Measurements from ENCODE around the gene CNTLN. TPM values are rescaled to one million over a fixed set of nuclear protein-coding genes. Genes with fewer than 3 reads are reported as not detected.
"Not testable (repeated sequence)": the region's sequence is repeated elsewhere in the genome, so short reads cannot be mapped to it uniquely, and the experiment has no call there.

The CNTLN gene
- total RNA-seq, 4 donors from 2014 or later, result 3.0 to 7.6 (median 3.7) TPM

GRCh38 chr9:17389026-17389425 is 254.2 kb downstream of the CNTLN start:
- H3K27me3 ChIP-seq, result no peaks in the 10 kb centered on the region
- H3K4me1 ChIP-seq, result no peaks in the 10 kb centered on the region
- H3K4me3 ChIP-seq, result no peak overlapping the region
- TF ChIP-seq CTCF (IDR thresholded peaks at IDR 0.05) (no peak), POLR2AphosphoS5 (IDR thresholded peaks at IDR 0.05) (no peak), EP300 (IDR thresholded peaks at IDR 0.05) (no peak), POLR2A (IDR thresholded peaks at IDR 0.05) (no peak)
- 63% methylated on average over 1 of the region's 1 CpG for WGBS
- no peaks in the 10 kb centered on the region for H3K9me3 ChIP-seq
- no peak overlapping the region for H3K27ac ChIP-seq
- DNase-seq (ENCODE audit: low spot score in 2 of 2), result no peak
- no peaks in the 10 kb centered on the region for H3K36me3 ChIP-seq

- peaks cover 6% of the 10 kb centered on the region for H3K36me3 ChIP-seq
- no peak overlapping the region for H3K27ac ChIP-seq
- no peak for DNase-seq (ENCODE audit: low spot score in 2 of 2)
- no peak for TF ChIP-seq EP300 (IDR thresholded peaks at IDR 0.05)
- no peak for TF ChIP-seq POLR2A (IDR thresholded peaks at IDR 0.05)
- TF ChIP-seq CTCF (IDR thresholded peaks at IDR 0.05), result no peak
- TF ChIP-seq POLR2AphosphoS5 (IDR thresholded peaks at IDR 0.05), result no peak
- no peaks in the 10 kb centered on the region for H3K4me1 ChIP-seq
- no peak overlapping the region for H3K4me3 ChIP-seq
- no peaks in the 10 kb centered on the region for H3K9me3 ChIP-seq
- no peaks in the 10 kb centered on the region for H3K27me3 ChIP-seq
- 72% methylated on average over 7 of the region's 7 CpGs for WGBS
Observed at GRCh38 chr9:17394881-17395510, 260.2 kb downstream of the CNTLN start.

GRCh38 chr9:17397166-17397728 is 262.4 kb downstream of the CNTLN start:
- H3K4me1 ChIP-seq; H3K4me3 ChIP-seq; H3K9me3 ChIP-seq; H3K36me3 ChIP-seq; H3K27ac ChIP-seq; DNase-seq (ENCODE audit: low spot score in 2 of 2); H3K27me3 ChIP-seq: not testable (repeated sequence)
- WGBS, result 87% methylated on average over 7 of the region's 7 CpGs

- no peak for DNase-seq (ENCODE audit: low spot score in 2 of 2)
- Histone ChIP-seq H3K4me1 (no peaks in the 10 kb centered on the region), H3K36me3 (peaks cover 6% of the 10 kb centered on the region), H3K4me3 (no peak overlapping the region), H3K9me3 (no peaks in the 10 kb centered on the region), H3K27me3 (no peaks in the 10 kb centered on the region), H3K27ac (no peak overlapping the region)
- 79% methylated on average over 2 of the region's 2 CpGs for WGBS
- TF ChIP-seq EP300 (IDR thresholded peaks at IDR 0.05) (no peak), POLR2A (IDR thresholded peaks at IDR 0.05) (no peak), CTCF (IDR thresholded peaks at IDR 0.05) (no peak), POLR2AphosphoS5 (IDR thresholded peaks at IDR 0.05) (no peak)
Observed at GRCh38 chr9:17398350-17398749, 263.5 kb downstream of the CNTLN start.

GRCh38 chr9:17401858-17402257 is 267.0 kb downstream of the CNTLN start:
- Histone ChIP-seq H3K27ac (no peak overlapping the region), H3K36me3 (no peaks in the 10 kb centered on the region), H3K4me3 (no peak overlapping the region), H3K9me3 (no peaks in the 10 kb centered on the region), H3K27me3 (no peaks in the 10 kb centered on the region), H3K4me1 (no peaks in the 10 kb centered on the region)
- TF ChIP-seq POLR2AphosphoS5 (IDR thresholded peaks at IDR 0.05) (no peak), CTCF (IDR thresholded peaks at IDR 0.05) (no peak), EP300 (IDR thresholded peaks at IDR 0.05) (no peak)
- DNase-seq (ENCODE audit: low spot score in 2 of 2), result no peak
- 70% methylated on average over 2 of the region's 2 CpGs for WGBS

- 95% methylated on average over 2 of the region's 2 CpGs for WGBS
- TF ChIP-seq POLR2A (IDR thresholded peaks at IDR 0.05) (no peak), POLR2AphosphoS5 (IDR thresholded peaks at IDR 0.05) (no peak), CTCF (IDR thresholded peaks at IDR 0.05) (no peak), EP300 (IDR thresholded peaks at IDR 0.05) (no peak)
- Histone ChIP-seq H3K4me1 (no peaks in the 10 kb centered on the region), H3K9me3 (no peaks in the 10 kb centered on the region), H3K36me3 (no peaks in the 10 kb centered on the region), H3K4me3 (no peak overlapping the region), H3K27ac (no peak overlapping the region), H3K27me3 (no peaks in the 10 kb centered on the region)
- DNase-seq (ENCODE audit: low spot score in 2 of 2), result no peak
Observed at GRCh38 chr9:17402309-17402708, 267.5 kb downstream of the CNTLN start.

Data from suprapubic skin (tissue), 4 donors.